A673 (cell line): Measurements from ENCODE around the gene KRTAP10-10.

Source experiments
- CTCF ChIP-seq: fragments of 300-800, 200-600 bp; sonication (generic); conservative IDR thresholded peaks from 2 replicates; pipeline ENCODE4 v1.5.1; 2017; ENCODE audit warnings: low read depth, mild to moderate bottlenecking, antibody characterized with exemption, low read length, moderate library complexity, mixed read lengths
- EZH2 ChIP-seq: fragments of 200-600 bp; sonication (generic); IDR thresholded peaks from 2 replicates; pipeline ENCODE4 v1.6.1; 2017; ENCODE audit warnings: borderline replicate concordance, low read depth, mild to moderate bottlenecking, mixed read lengths, antibody characterized with exemption, low read length; ENCODE audit not compliant: poor library complexity, severe bottlenecking

GRCh38 chr21:44618909-44619308, 18.2 kb upstream of the KRTAP10-10 start:
- no peak for TF ChIP-seq CTCF
- no peak for TF ChIP-seq EZH2
